SK-MEL-5 (cell line): ENCODE data around the gene PARM1. TPM values are rescaled to one million over a fixed set of nuclear protein-coding genes. Genes with fewer than 3 reads are reported as not detected.

ENCODE experiments used
- DNase-seq: peaks from one replicate; pipeline ENCODE4 v3.0.0-alpha.2; 2016; ENCODE audit warnings: low read depth, low spot score
- in situ Hi-C: cut with HindIII; loops from 2 replicates; pipeline ENCODE4 v1.10.0; 2016; ENCODE audit warnings: low sequenced_read_pairs, high pct_unique_total_duplicates, low pct_unique_long_range_greater_than_20kb
- total RNA-seq: library from RNA; depleted of rRNA; stranded (reverse); fragments of >200 nt; shearing (Covaris generic); gene quantifications from 2 replicates; pipeline ENCODE4 v1.2.3, GENCODE V29; 2014

PARM1 gene
- total RNA-seq, 1 experiment from 2014 or later, result not detected

- DNase-seq, result no peak
- in situ Hi-C loops, result no loop called here
Observed at GRCh38 chr4:74933562-74934015, 673 bp downstream of the PARM1 start.

- DNase-seq, result no peak
- in situ Hi-C loops, result no loop called here
Observed at GRCh38 chr4:74934016-74934831, 1.3 kb downstream of the PARM1 start.

GRCh38 chr4:74934888-74935287 is 2.0 kb downstream of the PARM1 start:
- in situ Hi-C loops, result no loop called here
- DNase-seq, result no peak

GRCh38 chr4:74941123-74941522 is 8.2 kb downstream of the PARM1 start:
- DNase-seq, result no peak
- in situ Hi-C loops, result no loop called here

GRCh38 chr4:74942251-74942917 is 9.5 kb downstream of the PARM1 start:
- no peak for DNase-seq
- in situ Hi-C loops, result no loop called here

GRCh38 chr4:74942918-74943253 is 10.0 kb downstream of the PARM1 start:
- in situ Hi-C loops, result no loop called here

GRCh38 chr4:74944354-74944793 is 11.5 kb downstream of the PARM1 start:
- in situ Hi-C loops, result no loop called here
- no peak for DNase-seq

More at GRCh38 chr4:74942918-74943253, 10.0 kb downstream of the PARM1 start:
- no peak for DNase-seq

GRCh38 chr4:74946196-74946595 is 13.3 kb downstream of the PARM1 start:
- in situ Hi-C loops, result no loop called here

GRCh38 chr4:74947798-74948197 is 14.9 kb downstream of the PARM1 start:
- in situ Hi-C loops, result no loop called here

More at GRCh38 chr4:74946196-74946595, 13.3 kb downstream of the PARM1 start:
- DNase-seq, result no peak

GRCh38 chr4:74948236-74948635 is 15.3 kb downstream of the PARM1 start:
- in situ Hi-C loops, result no loop called here

More at GRCh38 chr4:74947798-74948197, 14.9 kb downstream of the PARM1 start:
- DNase-seq, result no peak

GRCh38 chr4:74950200-74950599 is 17.3 kb downstream of the PARM1 start:
- no peak for DNase-seq
- in situ Hi-C loops, result no loop called here

More at GRCh38 chr4:74948236-74948635, 15.3 kb downstream of the PARM1 start:
- no peak for DNase-seq

- no peak for DNase-seq
- in situ Hi-C loops, result no loop called here
Observed at GRCh38 chr4:74950882-74951281, 18.0 kb downstream of the PARM1 start.

GRCh38 chr4:74953647-74954046 is 20.7 kb downstream of the PARM1 start:
- DNase-seq, result no peak
- in situ Hi-C loops, result no loop called here

GRCh38 chr4:74958881-74959280 is 26.0 kb downstream of the PARM1 start:
- in situ Hi-C loops, result no loop called here
- DNase-seq, result no peak

- in situ Hi-C loops, result no loop called here
- DNase-seq, result no peak
Observed at GRCh38 chr4:74961230-74961629, 28.3 kb downstream of the PARM1 start.

GRCh38 chr4:74962584-74962983 is 29.7 kb downstream of the PARM1 start:
- no peak for DNase-seq
- in situ Hi-C loops, result no loop called here

GRCh38 chr4:74964311-74964710 is 31.4 kb downstream of the PARM1 start:
- DNase-seq, result no peak
- in situ Hi-C loops, result no loop called here

- DNase-seq, result no peak
- in situ Hi-C loops, result no loop called here
Observed at GRCh38 chr4:74967324-74967723, 34.4 kb downstream of the PARM1 start.
